Smooth muscle cell (in vitro differentiated cells): ENCODE data around the gene PLEKHJ1. TPM values are rescaled to one million over a fixed set of nuclear protein-coding genes. Genes with fewer than 3 reads are reported as not detected.

Experiments used
- DNase-seq: peaks from one replicate; lab custom pipeline; 2025; ENCODE audit not compliant: unreplicated experiment; lab: John Stamatoyannopoulos, UW
- H2AFZ ChIP-seq: fragments of 200-600 bp; sonication (generic); 2 replicates; pipeline ENCODE4 v1.6.0; 2016; ENCODE audit warnings: antibody characterized with exemption, low read depth, mild to moderate bottlenecking
- H3F3A ChIP-seq: fragments of 200-600 bp; sonication (generic); 2 replicates; pipeline ENCODE4 v1.6.0; 2017; ENCODE audit warnings: antibody characterized with exemption, low read depth
- H3K27ac ChIP-seq: fragments of 200-600 bp; sonication (generic); 2 replicates; pipeline ENCODE4 v1.5.1; 2016; ENCODE audit warnings: low read depth, mild to moderate bottlenecking
- H3K27me3 ChIP-seq: fragments of 200-600 bp; sonication (generic); 2 replicates; pipeline ENCODE4 v1.6.1; 2016; ENCODE audit warnings: low read depth, mild to moderate bottlenecking
- H3K36me3 ChIP-seq: fragments of 200-600 bp; sonication (generic); 2 replicates; pipeline ENCODE4 v1.5.1; 2016; ENCODE audit warnings: low read depth
- H3K4me1 ChIP-seq: fragments of 200-600 bp; sonication (generic); 2 replicates; pipeline ENCODE4 v1.5.1; 2016; ENCODE audit warnings: low read depth
- H3K4me2 ChIP-seq: fragments of 200-600 bp; sonication (generic); 2 replicates; pipeline ENCODE4 v1.6.0; 2016; ENCODE audit warnings: mild to moderate bottlenecking
- H3K4me3 ChIP-seq: fragments of 200-600 bp; sonication (generic); 2 replicates; pipeline ENCODE4 v1.5.1; 2016; ENCODE audit warnings: mild to moderate bottlenecking
- H3K79me2 ChIP-seq: fragments of 200-600 bp; sonication (generic); 2 replicates; pipeline ENCODE4 v1.6.0; 2016; ENCODE audit warnings: low read depth, mild to moderate bottlenecking
- H3K9ac ChIP-seq: fragments of 200-600 bp; sonication (generic); 2 replicates; pipeline ENCODE4 v1.6.0; 2016; ENCODE audit warnings: low read depth
- H3K9me3 ChIP-seq: fragments of 200-600 bp; sonication (generic); replicated peaks from 2 replicates; pipeline ENCODE4 v1.5.1; 2016; ENCODE audit warnings: low read depth
- H4K20me1 ChIP-seq: fragments of 200-600 bp; sonication (generic); 2 replicates; pipeline ENCODE4 v1.6.0; 2016; ENCODE audit warnings: low read depth
- CTCF ChIP-seq: fragments of 200-600 bp; sonication (generic); IDR thresholded peaks from 2 replicates; pipeline ENCODE4 v1.5.1; 2017; ENCODE audit warnings: borderline replicate concordance, mild to moderate bottlenecking, antibody characterized with exemption; ENCODE audit not compliant: insufficient read depth, poor library complexity, severe bottlenecking
- WGBS: methylation state at CpG from one replicate; pipeline ENCODE4 v1.1.7; 2016; ENCODE audit warnings: low lambda C conversion rate; 5-methylcytosine and 5-hydroxymethylcytosine counted together
- polyA plus RNA-seq: library from polyadenylated mRNA; unstranded; fragments of >200 nt; fragmentation: Nextera tagmentation; extraction: Ambion mirVana; gene quantifications from 2 replicates; pipeline ENCODE4 v1.2.1, GENCODE V29; 2016
- total RNA-seq: library from RNA; depleted of rRNA; stranded (reverse); fragments of >200 nt; gene quantifications from 2 replicates; pipeline ENCODE4 v1.2.3, GENCODE V29; 2014

PLEKHJ1 gene
- total and polyA plus RNA-seq, 2 experiments from 2014 or later, result 38.6 to 76.5 TPM

GRCh38 chr19:2259336-2259735 is 23.2 kb upstream of the PLEKHJ1 start:
- H2AFZ ChIP-seq, result no peak overlapping the region
- DNase-seq, result no peak
- H3K9me3 ChIP-seq, result no peaks in the 10 kb centered on the region
- TF ChIP-seq CTCF, result no peak
- no peak overlapping the region for H3K4me2 ChIP-seq
- no peaks in the 10 kb centered on the region for H3F3A ChIP-seq
- no peaks in the 10 kb centered on the region for H3K36me3 ChIP-seq
- H3K27me3 ChIP-seq, result no peaks in the 10 kb centered on the region
- H3K27ac ChIP-seq, result no peak overlapping the region
- H3K79me2 ChIP-seq, result no peaks in the 10 kb centered on the region
- WGBS, result 87% methylated on average over 5 of the region's 5 CpGs
- no peak overlapping the region for H3K4me3 ChIP-seq
- H3K9ac ChIP-seq, result no peak overlapping the region
- no peaks in the 10 kb centered on the region for H3K4me1 ChIP-seq
- H4K20me1 ChIP-seq, result no peaks in the 10 kb centered on the region

- Histone ChIP-seq H3K79me2 (no peaks in the 10 kb centered on the region), H3K36me3 (no peaks in the 10 kb centered on the region), H3K4me3 (no peak within 1 kb of the TSS), H3K4me1 (peaks cover 7% of the 10 kb centered on the region), H3K4me2 (no peak within 1 kb of the TSS), H3K9me3 (no peaks in the 10 kb centered on the region), H3K9ac (no peak within 1 kb of the TSS), H4K20me1 (peaks cover 12% of the 10 kb centered on the region), H2AFZ (no peak within 1 kb of the TSS), H3F3A (no peaks in the 10 kb centered on the region), H3K27ac (no peak within 1 kb of the TSS), H3K27me3 (peaks cover 22% of the 10 kb centered on the region)
- WGBS, result 90% methylated on average over 24 of the region's 24 CpGs
- no peak for DNase-seq
- no peak for TF ChIP-seq CTCF
These were observed 20.0 kb upstream of the PLEKHJ1 start, which contains the start of gene JSRP1 for GRCh38 chr19:2255982-2256685. TSS of gene JSRP1 (minus strand) at chr19:2256417. CDS start at chr19:2255314, 1,103 bp downstream.

GRCh38 chr19:2255112-2255845 is 19.1 kb upstream of the PLEKHJ1 start:
- 95% methylated on average over 16 of the region's 16 CpGs for WGBS
- no peak for TF ChIP-seq CTCF
- Histone ChIP-seq H3K4me2 (no peak overlapping the region), H2AFZ (no peak overlapping the region), H3K79me2 (no peaks in the 10 kb centered on the region), H3K36me3 (no peaks in the 10 kb centered on the region), H3K27ac (no peak overlapping the region), H3F3A (no peaks in the 10 kb centered on the region), H3K27me3 (peaks cover 22% of the 10 kb centered on the region), H4K20me1 (peaks cover 12% of the 10 kb centered on the region), H3K4me3 (no peak overlapping the region), H3K9ac (no peak overlapping the region), H3K4me1 (peaks cover 7% of the 10 kb centered on the region), H3K9me3 (no peaks in the 10 kb centered on the region)
- no peak for DNase-seq
